Right renal pelvis (tissue), 4 donors: ENCODE data around the gene SPAG16. TPM values are rescaled to one million over a fixed set of nuclear protein-coding genes. Genes with fewer than 3 reads are reported as not detected.
"Not testable (repeated sequence)": the region's sequence is repeated elsewhere in the genome, so short reads cannot be mapped to it uniquely, and the experiment has no call there.

ENCODE experiments used
- DNase-seq, 4 donors: peaks; one replicate each; pipeline ENCODE4 v3.0.0-alpha.2; 2013; ENCODE audit warnings: low read depth in 4 of 4, low spot score in 3 of 4, missing footprints in 1 of 4
- polyA plus RNA-seq, 4 donors: library from polyadenylated mRNA; unstranded; fragments of 120-200 nt; gene quantifications; one replicate each; pipeline ENCODE4 v1.2.1, GENCODE V29; 2013; ENCODE audit not compliant: insufficient read length in 4 of 4

Gene SPAG16
- polyA plus RNA-seq, 4 donors, result 62.9 to 72.8 (median 70.0) TPM

DNA sequence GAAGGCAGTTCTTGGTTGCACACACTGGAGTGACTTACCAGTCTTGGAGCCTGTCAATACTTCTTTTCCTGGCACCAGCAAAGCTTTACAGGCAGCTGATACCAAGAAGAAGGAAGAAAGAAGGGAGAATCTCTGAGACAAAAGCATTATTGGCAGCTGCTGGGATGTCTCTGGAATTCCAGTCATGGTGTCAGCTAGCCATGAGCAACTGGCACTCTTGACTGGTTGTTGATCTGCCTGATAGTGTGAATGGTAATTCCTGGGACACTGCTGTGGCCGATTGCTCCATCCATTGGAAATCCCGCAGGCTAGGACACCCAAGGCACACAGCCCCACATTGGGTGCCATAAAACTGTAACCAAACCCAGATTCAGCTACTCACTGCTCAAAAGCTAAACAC is 17.8 kb upstream of the SPAG16 start:
- DNase-seq, result no peak

DNA sequence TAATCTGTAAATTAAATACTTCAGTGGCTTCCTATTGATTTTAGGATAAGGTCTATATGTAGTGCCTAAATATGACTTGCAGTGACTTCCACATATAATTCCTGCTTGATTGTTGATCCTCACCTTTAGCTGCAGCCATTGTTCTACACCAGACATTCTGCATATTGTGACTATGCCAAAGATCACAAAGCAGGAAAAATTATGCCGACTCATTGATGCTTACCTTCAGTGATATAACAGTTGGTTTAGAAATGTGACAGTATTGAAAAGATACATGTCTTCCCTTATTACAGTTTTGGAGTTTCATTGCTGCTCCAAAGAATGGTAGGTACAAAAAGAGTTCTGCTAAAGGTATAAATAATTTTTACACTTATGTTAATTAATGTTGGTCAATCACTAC is 12.3 kb upstream of the SPAG16 start:
- no peak for DNase-seq

DNA sequence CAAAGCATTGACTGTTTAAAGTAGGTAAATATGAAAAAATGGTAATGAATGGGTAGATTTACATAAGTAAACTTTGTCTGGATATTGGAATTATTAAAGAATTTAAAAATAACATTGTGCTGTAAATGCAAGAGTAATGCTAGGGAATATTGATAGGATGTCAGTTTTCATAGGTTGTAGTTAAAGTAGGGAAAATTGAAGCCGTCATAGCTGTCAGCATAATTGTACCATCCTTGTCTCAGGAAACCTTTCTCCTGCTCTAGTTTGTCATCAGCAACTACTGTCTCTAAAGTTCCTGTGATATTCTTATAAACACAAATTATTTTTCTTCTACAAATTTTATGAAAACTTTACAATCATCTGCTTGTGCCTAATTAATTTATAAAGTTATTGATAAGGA is 10.1 kb upstream of the SPAG16 start:
- no peak for DNase-seq

DNA sequence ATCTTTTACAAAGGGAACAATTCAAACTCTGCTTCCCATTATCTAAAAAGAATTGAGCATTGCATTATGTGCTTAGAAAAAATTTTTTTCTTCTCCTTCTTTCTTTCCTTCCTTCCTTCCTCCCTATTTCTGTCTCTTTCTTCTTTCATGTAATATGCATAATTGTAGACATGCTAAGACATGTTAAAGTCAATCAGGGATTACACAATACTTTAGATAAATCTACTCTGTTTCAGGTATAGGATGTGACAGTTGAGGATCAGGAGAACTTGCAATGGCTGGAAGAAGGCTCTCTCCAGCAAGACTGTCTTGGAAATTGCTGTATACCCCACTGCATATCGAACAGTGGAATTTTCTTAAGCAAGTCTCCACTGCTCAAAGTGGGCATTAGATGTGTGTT is 9.0 kb upstream of the SPAG16 start:
- no peak for DNase-seq

DNA sequence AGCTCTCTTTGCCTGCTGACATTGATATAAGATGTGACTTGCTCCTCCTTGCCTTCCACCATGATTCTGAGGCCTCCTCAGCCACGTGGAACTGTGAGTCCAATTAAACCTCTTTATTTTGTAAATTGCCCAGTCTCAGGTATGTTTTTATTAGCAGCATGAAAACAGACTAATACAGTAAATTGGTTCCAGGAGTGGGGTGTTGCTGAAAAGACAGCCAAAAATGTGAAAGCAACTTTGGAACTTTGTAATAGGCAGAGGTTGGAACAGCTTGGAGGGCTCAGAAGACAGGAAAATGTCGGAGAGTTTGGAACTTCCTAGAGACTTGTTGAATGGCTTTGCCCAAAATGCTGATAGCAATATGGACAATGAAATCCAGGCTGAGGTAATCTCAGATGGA is 7.1 kb upstream of the SPAG16 start:
- DNase-seq, result not testable (repeated sequence)

DNA sequence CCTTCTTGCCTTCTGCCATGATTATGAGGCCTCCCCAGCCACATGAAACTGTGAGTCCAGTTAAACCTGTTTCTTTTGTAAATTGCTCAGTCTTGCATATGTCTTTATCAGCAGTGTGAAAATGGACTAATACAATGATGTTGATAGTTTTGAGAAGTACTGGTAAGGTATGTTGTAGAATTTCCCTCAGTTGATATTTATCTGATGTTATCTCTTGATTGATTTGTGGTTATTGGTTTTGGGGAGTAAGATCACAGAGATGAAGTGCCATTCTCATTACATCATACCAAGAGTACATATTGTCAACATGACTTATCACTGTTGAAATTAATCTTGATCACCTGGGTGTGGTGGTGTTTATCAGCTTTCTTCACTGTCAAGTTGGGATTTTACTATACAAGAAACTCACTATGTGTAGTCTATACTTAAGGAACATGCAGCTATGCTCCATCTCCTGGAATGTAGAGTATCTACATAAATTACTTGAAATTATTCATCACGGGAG is 5.1 kb upstream of the SPAG16 start:
- no peak for DNase-seq

DNA sequence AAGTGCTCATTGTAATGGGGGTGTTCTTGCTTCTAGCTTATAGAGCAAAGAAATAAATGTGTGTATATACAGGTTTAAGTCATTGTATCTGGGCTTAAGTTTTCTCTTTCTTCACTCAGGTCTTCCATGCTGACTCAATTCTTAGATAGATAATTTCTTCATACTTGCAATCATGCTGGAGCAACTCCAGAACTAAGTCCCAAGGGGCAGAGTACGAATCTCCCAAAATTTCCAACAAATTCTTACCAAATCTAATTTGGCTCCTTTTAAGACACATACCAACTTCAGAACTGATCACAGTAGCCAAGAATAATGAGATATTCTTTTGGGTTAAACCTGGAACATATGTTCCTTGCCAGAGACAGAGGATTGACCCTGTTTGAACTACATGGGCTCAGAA is 4.3 kb upstream of the SPAG16 start:
- no peak for DNase-seq

DNA sequence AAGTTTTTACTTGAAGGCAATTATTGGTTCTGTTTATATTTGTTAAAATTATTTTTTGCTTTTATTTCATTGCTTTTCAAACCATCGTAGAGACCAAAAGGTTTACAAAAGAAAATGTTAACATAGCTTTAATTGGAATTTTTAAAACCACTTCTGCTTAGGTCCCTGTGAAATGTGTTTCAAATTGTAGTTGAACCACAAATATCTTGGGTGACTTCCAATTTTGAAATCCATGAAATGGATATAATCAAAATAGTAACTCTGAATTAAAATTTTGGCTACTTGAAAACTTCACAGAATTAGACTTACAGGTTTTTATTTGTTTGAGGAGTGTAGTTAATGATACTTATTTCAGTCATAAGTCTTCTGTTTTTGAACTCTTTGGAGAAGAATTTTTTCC is 3.1 kb upstream of the SPAG16 start:
- no peak for DNase-seq

DNA sequence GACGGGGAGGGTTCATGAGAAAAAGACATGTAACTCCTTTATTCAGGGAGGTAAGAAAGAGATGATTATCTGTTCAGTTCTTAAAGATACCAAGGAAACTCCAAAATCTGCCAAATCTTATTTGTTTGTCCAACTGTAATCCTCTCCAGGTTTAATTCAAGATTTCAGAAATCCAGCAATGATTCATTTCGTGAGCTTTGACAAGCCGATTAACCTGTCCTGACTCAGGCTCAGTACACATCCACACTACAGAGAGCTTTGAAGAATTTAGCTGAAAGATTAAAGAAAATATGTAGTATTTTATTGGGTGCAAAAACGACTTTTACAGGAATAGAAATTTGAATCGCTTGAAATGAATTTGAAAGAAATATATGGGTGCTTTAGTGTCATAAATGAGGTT is 1.1 kb downstream of the SPAG16 start:
- no peak for DNase-seq

DNA sequence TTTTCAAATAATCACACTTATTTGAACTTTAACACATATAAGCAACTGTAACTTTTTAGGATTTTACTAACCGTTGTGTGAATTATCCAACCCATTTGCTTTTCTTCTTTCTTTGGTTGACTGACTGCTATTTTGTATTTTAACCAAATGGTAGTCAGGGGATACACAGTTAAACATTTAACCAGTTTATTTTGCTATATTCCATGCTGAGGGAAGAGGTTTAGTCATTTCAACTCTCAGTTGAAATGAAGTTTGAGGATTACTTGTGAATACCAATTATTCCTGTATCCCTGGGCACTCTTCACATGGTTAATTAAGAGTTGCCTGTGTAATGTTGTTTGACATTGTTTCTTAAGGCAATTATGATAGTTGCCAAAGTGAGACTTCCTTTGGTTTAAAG is 1.9 kb downstream of the SPAG16 start:
- no peak for DNase-seq

DNA sequence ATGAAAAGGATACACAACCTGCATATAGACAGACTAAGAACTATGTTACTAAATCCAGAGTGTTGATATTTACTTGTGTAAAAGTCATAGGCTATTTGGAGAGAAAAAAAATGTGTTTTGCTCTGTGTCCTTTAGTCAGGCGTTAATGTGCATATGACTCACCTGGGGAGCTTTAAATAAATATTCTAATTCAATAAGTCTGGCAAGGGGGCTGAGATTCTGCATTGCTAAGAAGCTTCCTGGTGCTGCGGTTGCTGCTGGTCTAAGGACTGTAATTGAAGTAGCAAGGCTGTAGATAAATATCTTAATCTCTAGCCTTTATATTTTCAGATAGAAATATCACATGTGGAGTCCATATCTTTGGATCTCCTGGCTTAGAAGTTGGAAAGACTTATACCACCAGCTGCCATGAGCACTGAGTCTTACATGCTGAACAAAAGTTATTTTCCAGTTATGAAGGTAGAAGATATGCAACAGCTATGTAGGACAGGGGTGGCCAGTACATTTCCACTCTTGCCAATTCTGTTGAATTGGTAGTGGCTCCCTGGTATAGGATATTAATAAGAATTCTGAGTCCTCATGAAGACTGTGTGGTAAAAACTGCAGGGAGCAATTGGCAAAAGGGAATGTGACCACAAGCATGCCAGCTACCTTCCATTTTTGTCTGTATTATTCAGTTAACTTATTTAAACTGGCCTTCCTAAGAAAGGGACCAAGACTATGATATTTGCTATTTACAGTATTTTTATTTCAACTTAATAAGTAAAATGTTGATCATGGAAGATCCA is 4.8 kb downstream of the SPAG16 start:
- DNase-seq, result no peak

DNA sequence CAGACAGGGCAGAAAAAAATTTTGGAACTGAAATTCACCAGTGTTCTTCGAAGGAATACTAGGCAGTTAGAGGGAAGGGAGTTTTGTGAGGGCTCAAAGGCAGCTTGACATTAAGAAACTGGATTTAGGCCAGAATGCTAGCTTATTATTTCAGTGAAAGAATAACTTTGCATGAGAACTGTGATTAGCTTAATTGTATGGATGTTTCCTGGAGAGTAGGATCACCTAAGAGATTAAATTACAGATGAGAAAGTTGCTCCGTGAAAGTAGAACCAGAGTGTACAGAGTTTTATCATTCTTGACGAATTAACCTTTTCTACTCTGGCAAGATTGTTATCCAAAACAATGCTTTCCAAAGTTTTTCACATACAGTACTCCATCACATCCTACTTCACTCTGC is 6.2 kb downstream of the SPAG16 start:
- no peak for DNase-seq

DNA sequence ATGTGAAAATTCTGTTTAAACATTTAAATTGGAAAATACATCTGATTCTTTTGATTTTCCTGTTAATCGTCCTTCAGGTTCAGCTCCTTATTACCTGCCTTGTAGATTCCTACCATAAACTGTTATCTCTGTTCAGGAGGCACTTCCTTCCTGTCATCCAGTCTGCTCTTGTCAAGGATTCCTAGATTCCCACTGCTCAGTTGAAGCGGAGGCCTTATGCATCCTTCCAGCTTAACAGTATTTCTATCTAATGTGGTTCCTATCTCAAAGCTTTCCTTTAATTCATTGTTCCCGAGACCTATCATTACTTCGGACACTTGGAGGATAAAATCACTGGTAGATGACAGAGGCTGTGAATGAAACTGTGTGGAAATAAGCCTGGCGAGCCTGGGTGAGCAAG is 12.0 kb downstream of the SPAG16 start:
- DNase-seq, result no peak

DNA sequence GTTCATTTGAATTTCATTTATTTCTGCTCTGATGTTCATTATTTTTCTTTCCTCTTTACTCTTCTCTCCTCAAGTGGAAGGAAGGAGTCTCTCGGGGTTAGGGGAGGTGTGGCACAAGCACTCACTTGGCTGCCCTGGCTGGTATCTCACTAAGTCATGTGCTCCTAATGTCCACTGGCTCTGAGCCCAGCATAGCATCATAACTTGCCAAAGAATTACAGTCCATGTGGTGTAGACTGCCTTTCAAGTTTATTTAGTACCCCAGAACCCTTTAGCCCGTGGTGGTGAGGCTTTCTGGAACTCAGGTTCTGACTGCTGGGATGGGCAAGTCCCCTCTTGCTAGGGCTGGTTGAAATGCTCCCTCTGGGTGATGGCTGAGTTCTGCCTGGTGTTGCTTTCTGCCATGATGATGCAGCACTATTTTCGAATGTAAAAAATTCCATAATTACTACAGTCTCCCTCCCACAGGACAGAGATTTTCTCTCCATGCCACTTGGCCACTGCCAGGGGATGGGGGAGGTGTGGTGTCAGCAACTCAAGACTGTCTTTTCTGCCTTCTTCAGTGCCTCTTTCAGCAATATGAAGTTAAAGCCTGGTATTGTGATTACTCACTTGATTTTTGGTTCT is 22.2 kb downstream of the SPAG16 start:
- DNase-seq, result no peak

DNA sequence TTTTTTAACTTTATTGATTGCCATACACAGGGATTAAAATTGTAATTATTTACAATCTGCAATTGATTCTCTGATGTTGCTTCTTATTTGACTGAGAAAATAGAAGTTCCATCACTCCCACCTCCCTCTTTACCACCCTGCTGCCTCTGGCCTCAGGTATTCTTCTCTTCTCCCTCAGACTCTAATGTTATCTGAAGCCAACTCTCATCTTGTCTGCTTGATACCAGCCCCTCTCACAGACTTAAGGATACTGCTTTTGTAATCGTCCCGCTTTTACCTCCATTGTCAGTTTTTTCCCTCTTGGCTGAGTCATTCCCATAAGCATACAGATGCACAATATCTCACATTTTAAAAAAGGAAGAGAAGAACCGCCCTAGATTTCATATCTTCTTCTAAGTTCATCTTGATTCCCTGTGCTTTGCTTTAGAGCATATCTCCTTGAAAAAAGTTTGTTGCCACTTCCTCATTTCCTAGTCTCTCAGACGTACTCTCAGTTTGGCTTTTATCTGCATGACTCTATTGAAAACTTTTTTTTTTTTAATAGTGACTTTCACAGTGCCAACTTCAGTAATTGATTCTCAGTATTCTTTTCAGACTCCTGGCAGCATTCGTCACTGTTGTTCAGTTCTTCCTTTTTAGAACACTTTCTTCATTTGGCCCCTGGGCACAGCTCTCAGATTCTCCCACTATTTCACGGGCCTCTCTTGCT is 31.1 kb downstream of the SPAG16 start:
- DNase-seq, result no peak

DNA sequence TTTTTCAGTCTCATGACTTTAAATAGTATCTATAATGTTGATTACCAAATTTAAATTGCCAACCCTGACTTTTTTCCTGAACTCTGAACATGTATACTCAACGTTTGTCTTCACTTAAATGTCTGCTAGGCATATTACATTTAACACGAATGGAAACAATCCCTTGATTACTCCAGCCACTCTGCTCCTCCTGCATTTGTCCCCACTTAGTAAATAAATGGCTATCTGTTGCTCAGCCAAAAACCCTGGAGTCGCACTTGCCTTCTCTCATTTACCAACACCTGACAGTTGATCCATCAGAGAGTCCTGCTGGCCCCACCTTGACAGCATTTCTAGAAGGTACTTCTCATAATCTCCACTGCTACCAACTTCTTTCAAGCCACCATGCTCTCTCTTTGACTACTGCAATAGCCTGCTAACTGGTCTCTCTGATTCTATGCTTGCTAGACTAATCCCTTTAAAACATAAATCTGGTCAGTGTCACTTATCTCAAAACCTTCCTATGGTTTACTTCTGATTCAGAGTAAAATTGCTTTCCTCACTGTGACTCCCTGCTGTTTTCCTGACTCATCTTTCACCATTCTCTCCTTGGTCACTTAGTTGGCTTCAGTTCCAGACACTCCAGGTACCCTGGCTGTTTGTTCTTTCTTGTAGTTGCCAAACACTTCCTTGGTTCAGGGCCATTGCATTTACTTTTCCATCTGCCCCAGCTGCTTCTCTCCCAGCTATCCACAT is 31.9 kb downstream of the SPAG16 start:
- no peak for DNase-seq

DNA sequence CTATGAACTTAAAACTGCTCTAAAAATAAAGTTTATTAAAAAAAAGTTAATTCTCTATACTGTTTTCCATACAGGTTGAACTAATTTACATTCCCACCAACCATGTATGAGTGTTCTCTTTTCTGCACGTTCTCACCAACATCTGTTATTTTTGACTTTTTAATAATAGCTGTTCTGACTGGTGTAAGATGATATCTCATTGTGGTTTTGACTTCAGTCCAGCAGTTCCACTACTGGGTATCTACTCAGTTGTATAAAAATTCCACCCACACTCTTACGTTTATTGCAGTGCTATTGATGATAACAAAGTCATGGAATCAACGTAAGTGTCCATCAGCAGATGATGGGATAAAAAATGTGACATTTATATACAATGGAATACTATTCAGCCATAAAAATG is 33.7 kb downstream of the SPAG16 start:
- no peak for DNase-seq

DNA sequence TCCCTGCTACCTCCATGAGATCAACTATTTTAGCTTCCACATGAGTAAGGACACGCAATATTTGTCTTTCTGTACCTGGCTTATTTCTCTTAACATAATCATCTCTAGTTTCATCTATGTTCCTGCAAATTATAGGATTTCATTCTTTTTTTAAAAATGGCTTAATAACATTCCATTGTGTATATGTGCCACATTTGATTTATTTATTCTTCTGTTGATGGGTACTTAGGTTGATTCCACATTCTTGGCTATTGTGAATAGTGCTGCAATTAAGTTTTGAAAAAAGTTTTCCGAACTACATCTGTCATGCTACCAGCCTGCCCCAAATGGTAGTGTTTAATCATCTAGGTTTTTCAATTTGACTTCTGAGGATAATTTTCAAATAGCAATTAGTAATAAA is 36.3 kb downstream of the SPAG16 start:
- DNase-seq, result no peak

DNA sequence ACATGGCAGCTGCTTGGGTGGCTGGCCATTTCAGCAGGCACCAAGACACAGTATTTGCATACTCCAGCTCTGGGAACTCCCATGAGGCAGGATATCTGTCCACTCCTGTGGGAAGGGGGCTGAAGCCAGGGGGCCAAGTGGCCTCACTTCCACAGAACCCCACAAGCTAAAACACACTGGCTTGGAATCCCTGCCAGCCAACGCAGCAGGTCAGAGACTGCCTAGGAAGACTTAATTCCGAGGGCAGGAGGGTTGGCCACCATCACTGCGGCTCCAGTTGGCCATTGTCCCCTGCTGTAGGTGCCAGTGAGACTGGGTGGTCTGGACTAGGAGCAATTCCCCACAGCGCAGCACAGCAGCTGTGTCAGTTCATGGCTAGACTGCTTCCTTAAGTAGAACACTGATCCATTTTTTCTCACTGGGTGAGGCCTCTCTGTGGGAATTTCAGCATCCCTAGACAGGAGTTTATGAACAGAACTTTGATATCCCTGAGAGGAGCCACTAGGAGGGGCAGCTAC is 52.0 kb downstream of the SPAG16 start:
- DNase-seq, result no peak

DNA sequence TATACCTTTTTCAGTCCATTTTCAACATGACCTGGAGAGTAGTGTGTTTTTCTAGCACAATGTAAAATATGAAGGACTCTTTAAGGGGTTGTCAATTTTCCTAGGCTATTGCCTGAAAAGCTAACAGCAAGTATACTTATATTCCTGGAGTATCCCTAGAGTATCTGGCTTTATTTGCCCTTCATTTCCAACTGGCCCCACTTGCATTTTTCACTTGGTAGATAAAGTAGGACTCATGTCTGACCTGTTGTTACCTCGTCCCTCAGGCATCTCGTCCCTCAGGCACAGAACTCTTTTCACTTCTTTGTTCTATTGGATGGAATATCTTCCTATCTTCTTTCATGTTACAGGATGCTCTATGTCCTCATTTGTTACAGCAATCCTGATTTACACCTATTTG is 69.2 kb downstream of the SPAG16 start:
- no peak for DNase-seq

DNA sequence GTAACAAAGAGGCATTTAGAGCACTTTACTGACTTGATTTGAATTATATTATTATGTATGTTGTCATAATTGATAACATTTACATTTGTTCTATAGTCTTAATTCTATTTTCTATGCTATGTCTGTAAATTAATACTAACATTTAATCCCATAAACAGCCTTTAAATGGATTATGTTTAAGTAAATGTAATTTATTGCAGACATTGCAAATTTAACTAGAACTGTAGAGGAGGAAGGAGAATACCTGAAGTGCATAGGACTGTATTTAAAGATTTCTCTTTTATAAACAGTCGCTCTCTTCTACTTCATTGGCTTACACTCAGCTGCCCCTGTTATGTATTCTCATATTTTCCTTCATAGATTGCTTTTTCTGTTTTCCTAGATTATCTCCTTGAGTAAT is 92.4 kb downstream of the SPAG16 start:
- DNase-seq, result no peak
